RWPE2 (cell line): ENCODE data around the gene FGF19.
"Not testable (repeated sequence)": the region's sequence is repeated elsewhere in the genome, so short reads cannot be mapped to it uniquely, and the experiment has no call there.

ENCODE experiments used
- ATAC-seq: fragments of 200-7000 bp; cut with Tn5 transposase; 3 replicates; pipeline ENCODE4 v1.9.1; 2021; ENCODE audit warnings: low read depth
- DNase-seq: peaks from one replicate; pipeline ENCODE4 v3.0.0-alpha.2; 2020; ENCODE audit warnings: low spot score
- H3K27ac ChIP-seq: fragments of 450-650 bp; 2 replicates; pipeline ENCODE4 v1.5.1; 2017; ENCODE audit warnings: mild to moderate bottlenecking; ENCODE audit not compliant: poor library complexity, severe bottlenecking
- H3K27me3 ChIP-seq: fragments of 250-450 bp; sonication (Bioruptor Pico); 2 replicates; pipeline ENCODE4 v1.5.1; 2021; ENCODE audit warnings: mild to moderate bottlenecking, moderate library complexity; ENCODE audit not compliant: insufficient read depth, poor library complexity, severe bottlenecking
- H3K36me3 ChIP-seq: fragments of 250-450 bp; sonication (Bioruptor Pico); 2 replicates; pipeline ENCODE4 v1.5.1; 2020; ENCODE audit warnings: low read depth, mild to moderate bottlenecking, moderate library complexity
- H3K4me1 ChIP-seq: fragments of 250-450 bp; sonication (Bioruptor Pico); 2 replicates; pipeline ENCODE4 v1.5.1; 2021; ENCODE audit warnings: mild to moderate bottlenecking, moderate library complexity; ENCODE audit not compliant: insufficient read depth, poor library complexity, severe bottlenecking
- H3K4me3 ChIP-seq: fragments of 250-450 bp; sonication (Bioruptor Pico); 2 replicates; pipeline ENCODE4 v1.5.1; 2021; ENCODE audit warnings: mild to moderate bottlenecking, moderate library complexity; ENCODE audit not compliant: severe bottlenecking
- H3K9me3 ChIP-seq: fragments of 250-450 bp; sonication (Bioruptor Pico); 2 replicates; pipeline ENCODE4 v1.5.1; 2021; ENCODE audit warnings: mild to moderate bottlenecking, moderate library complexity; ENCODE audit not compliant: severe bottlenecking
- CTCF ChIP-seq: fragments of 450-650 bp; IDR thresholded peaks from one replicate; pipeline ENCODE4 v1.5.1; 2017; ENCODE audit warnings: mild to moderate bottlenecking, moderate library complexity; ENCODE audit not compliant: poor library complexity, severe bottlenecking

FGF19 gene

GRCh38 chr11:69692422-69692821, 11.4 kb downstream of the FGF19 start:
- no peak for TF ChIP-seq CTCF
- DNase-seq, result no peak
- H3K36me3 ChIP-seq, result no peaks in the 10 kb centered on the region
- peaks cover 7% of the 10 kb centered on the region for H3K4me1 ChIP-seq
- ATAC-seq, result no peak
- no peaks in the 10 kb centered on the region for H3K27me3 ChIP-seq
- H3K4me3 ChIP-seq, result no peak overlapping the region
- H3K9me3 ChIP-seq, result no peaks in the 10 kb centered on the region
- no peak overlapping the region for H3K27ac ChIP-seq

DNA sequence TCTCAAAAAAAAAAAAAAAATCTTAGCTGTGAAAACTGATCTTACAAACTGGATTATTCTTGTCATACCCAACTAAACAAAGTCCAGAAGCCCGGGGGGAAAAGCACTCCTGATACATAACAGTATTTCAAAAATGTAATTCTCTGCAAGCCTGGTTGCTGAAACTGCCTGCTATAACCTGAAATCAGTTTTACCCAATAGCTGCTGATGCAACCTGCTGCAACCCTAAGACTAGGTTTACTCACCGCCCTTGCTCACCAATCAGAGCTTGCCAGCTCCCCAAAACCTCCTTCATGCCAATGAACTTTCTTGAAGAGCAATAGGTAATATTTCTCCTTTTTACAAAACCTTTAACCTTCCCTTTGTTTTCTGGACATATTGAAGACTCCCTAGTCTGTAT, 12.4 kb downstream of the FGF19 start:
- Histone ChIP-seq H3K27ac (no peak overlapping the region), H3K27me3 (no peaks in the 10 kb centered on the region), H3K36me3 (no peaks in the 10 kb centered on the region), H3K9me3 (no peaks in the 10 kb centered on the region), H3K4me3 (no peak overlapping the region), H3K4me1 (peaks cover 7% of the 10 kb centered on the region)
- ATAC-seq, result no peak
- no peak for TF ChIP-seq CTCF
- no peak for DNase-seq

DNA sequence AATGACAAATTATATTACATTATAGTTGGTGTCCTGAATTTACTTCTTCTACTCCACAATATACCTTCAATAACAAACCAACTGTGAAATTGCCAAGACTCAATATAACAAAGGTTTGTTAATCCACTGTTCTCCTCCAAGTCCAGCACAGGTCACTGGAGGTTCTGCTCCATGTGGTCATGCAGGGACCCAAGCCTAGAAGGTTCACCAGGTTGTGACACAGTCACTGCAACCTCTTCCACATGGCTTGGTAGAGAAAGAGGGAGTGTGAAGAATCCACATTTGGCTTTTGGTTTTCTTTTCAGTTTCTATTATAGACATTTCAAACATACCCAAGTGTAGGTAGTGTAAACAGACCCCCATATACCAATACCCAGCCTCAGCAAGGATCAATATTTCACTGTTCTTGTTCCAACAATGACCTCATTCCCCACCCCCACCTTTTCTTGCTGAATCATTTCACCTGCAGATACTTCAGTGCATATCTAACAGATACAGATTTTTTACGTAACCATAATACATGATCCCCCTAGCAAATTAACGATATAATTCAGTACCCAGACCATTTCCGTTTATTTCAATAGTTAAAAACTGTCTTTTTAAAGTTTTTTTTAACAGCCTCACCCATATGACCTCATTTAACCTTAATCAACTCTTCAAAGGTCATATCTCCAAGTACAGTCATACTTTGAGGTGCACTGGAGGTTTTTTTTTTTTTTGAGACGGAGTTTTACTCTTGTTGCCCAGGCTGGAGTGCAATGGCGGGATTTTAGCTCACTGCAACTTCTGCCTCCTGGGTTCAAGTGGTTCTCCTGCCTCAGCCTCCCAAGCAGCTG, 14.1 kb downstream of the FGF19 start:
- Histone ChIP-seq H3K9me3 (no peaks in the 10 kb centered on the region), H3K36me3 (no peaks in the 10 kb centered on the region), H3K4me3 (no peak overlapping the region), H3K27me3 (no peaks in the 10 kb centered on the region), H3K27ac (no peak overlapping the region), H3K4me1 (peaks cover 7% of the 10 kb centered on the region)
- no peak for DNase-seq
- no peak for TF ChIP-seq CTCF
- ATAC-seq, result no peak

DNA sequence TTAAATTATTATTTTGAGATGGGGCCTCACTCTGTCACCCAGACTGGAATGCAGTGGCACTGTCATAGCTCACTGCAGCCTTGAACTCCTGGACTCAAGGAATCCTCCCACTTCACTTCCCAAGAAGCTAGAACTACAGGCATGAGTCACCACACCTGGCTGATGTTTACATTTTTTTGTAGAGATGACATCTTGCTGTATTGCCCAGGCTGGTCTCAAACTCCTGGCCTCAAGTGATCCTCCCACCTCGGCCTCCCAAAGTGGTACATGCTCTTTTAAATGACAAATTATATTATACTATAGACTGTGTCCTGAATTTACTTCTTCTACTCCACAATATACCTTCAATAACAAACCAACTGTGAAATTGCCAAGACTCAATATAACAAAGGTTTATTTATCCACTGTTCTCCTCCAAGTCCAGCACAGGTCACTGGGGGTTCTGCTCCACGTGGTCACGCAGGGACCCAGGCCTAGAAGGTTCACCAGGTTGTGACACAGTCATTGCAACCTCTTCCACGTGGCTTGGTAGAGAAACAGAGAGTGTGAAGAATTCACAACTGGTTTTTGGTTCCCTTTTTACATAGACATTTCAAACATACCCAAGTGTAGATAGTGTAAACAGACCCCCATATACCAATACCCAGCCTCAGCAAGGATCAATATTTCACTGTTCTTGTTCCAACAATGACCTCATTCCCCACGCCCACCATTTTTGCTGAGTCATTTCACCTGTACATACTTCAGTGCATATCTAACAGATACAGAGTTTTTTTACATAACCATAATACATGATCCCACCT, 15.7 kb downstream of the FGF19 start:
- not testable (repeated sequence) for H3K36me3 ChIP-seq, DNase-seq, H3K4me3 ChIP-seq, H3K27me3 ChIP-seq, H3K4me1 ChIP-seq, H3K27ac ChIP-seq, H3K9me3 ChIP-seq
- peak; percentile 35; the same call in 1 of the 3 replicates for ATAC-seq

DNA sequence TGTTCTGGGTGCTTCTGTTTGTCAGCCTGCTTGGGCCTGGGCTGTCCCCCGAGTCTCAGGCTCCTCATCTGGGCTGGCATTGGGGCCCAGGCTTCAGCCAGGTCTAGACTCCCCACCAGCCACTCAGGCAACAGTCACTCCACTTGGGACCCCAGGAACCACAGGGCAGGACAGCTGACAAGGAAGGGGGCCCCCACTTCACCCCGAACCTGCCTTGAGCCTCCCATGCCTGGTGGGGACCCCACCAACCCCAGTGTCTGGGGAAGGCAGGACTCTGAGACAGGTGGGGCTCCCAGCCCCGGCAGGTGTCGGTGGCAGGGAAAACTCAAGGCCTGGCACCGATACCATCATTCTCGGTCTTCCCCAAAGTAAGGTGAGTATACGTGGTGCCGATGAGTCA, 17.0 kb downstream of the FGF19 start:
- peaks cover 7% of the 10 kb centered on the region for H3K4me1 ChIP-seq
- TF ChIP-seq CTCF, result no peak
- H3K9me3 ChIP-seq, result no peaks in the 10 kb centered on the region
- H3K36me3 ChIP-seq, result no peaks in the 10 kb centered on the region
- ATAC-seq (no peak), DNase-seq (no peak)
- H3K27me3 ChIP-seq, result no peaks in the 10 kb centered on the region
- no peak overlapping the region for H3K27ac ChIP-seq
- no peak overlapping the region for H3K4me3 ChIP-seq
